Large intestine (tissue), 1 donor: Measurements from ENCODE around the gene LILRA6. TPM values are rescaled to one million over a fixed set of nuclear protein-coding genes. Genes with fewer than 3 reads are reported as not detected.

Experiments used
- polyA plus RNA-seq: library from polyadenylated mRNA; unstranded; fragments of 120-200 nt; gene quantifications from one replicate; pipeline ENCODE4 v1.2.1, GENCODE V29; 2013

The LILRA6 gene
- polyA plus RNA-seq, 1 donor, result 0.73 TPM

Other genes starting within 250 kb of the LILRA6 start
- gene VSTM1, start 178.9 kb downstream of the LILRA6 start, polyA plus RNA-seq, result not detected
- not detected for gene TARM1, start 161.4 kb downstream of the LILRA6 start, polyA plus RNA-seq
- 0.31 TPM for gene OSCAR, start 142.0 kb downstream of the LILRA6 start, polyA plus RNA-seq
- 132 TPM for gene NDUFA3, start 139.9 kb downstream of the LILRA6 start, polyA plus RNA-seq
- 16.6 TPM for gene TFPT, start 127.1 kb downstream of the LILRA6 start, polyA plus RNA-seq
- 48.6 TPM for gene PRPF31, start 127.0 kb downstream of the LILRA6 start, polyA plus RNA-seq
- 37.2 TPM for gene CNOT3, start 105.0 kb downstream of the LILRA6 start, polyA plus RNA-seq
- gene LENG1, start 83.1 kb downstream of the LILRA6 start, polyA plus RNA-seq, result 9.5 TPM
- 110 TPM for gene TMC4, start 69.6 kb downstream of the LILRA6 start, polyA plus RNA-seq
- 97.9 TPM for gene MBOAT7, start 53.2 kb downstream of the LILRA6 start, polyA plus RNA-seq
- gene TSEN34, start 51.5 kb downstream of the LILRA6 start, polyA plus RNA-seq, result 52.7 TPM
- gene RPS9, start 41.9 kb downstream of the LILRA6 start, polyA plus RNA-seq, result 2,940 TPM
- gene LILRB3, start 19.8 kb downstream of the LILRA6 start, polyA plus RNA-seq, result 2.9 TPM
- 7.6 TPM for gene LILRB5, start 14.5 kb upstream of the LILRA6 start, polyA plus RNA-seq
- 2.6 TPM for gene LILRB2, start 38.3 kb upstream of the LILRA6 start, polyA plus RNA-seq
- 1.9 TPM for gene LILRA5, start 70.4 kb upstream of the LILRA6 start, polyA plus RNA-seq
- 0.18 TPM for gene LILRA4, start 96.4 kb upstream of the LILRA6 start, polyA plus RNA-seq
- gene LAIR1, start 122.1 kb upstream of the LILRA6 start, polyA plus RNA-seq, result 13.0 TPM
- gene TTYH1, start 172.7 kb upstream of the LILRA6 start, polyA plus RNA-seq, result 8.2 TPM
- gene LENG8, start 206.4 kb upstream of the LILRA6 start, polyA plus RNA-seq, result 248 TPM
- 9.2 TPM for gene LENG9, start 221.0 kb upstream of the LILRA6 start, polyA plus RNA-seq
- gene CDC42EP5, start 230.5 kb upstream of the LILRA6 start, polyA plus RNA-seq, result 161 TPM